A549 (cell line): ENCODE measurements around the gene IGFBP3.

ENCODE experiments used
- CTCF ChIP-seq: fragments of >200 bp; sonication (Bioruptor Twin); formaldehyde crosslinking; IDR thresholded peaks from 3 replicates; pipeline ENCODE4 v1.5.1; 2016
- JUNB ChIP-seq: fragments of >200 bp; sonication (Bioruptor Twin); formaldehyde crosslinking; IDR thresholded peaks from 2 replicates; pipeline ENCODE4 v1.6.1; 2016
- MAFK ChIP-seq: fragments of 450-650 bp; IDR thresholded peaks from 2 replicates; pipeline ENCODE4 v1.6.1; 2014; ENCODE audit not compliant: partially characterized antibody
- NR3C1 ChIP-seq: fragments of >200 bp; sonication (Bioruptor Twin); formaldehyde crosslinking; IDR thresholded peaks from 3 replicates; pipeline ENCODE4 v1.6.1; 2017
- POLR2A ChIP-seq: IDR thresholded peaks from 2 replicates; pipeline ENCODE4 v1.6.1; 2012; ENCODE audit warnings: mild to moderate bottlenecking, low read length
- RCOR1 ChIP-seq: fragments of 150-350 bp; IDR thresholded peaks from 2 replicates; pipeline ENCODE4 v1.6.1; 2014; ENCODE audit warnings: antibody characterized with exemption, low read length, low read depth
- REST ChIP-seq: fragments of 200-600 bp; sonication (generic); IDR thresholded peaks from 2 replicates; pipeline ENCODE4 v1.6.1; 2016; ENCODE audit warnings: antibody characterized with exemption, mild to moderate bottlenecking, moderate library complexity
- TF ChIP-seq, protein P1 (sequence below): fragments of 450-650 bp; IDR thresholded peaks from 2 replicates; pipeline ENCODE4 v1.6.1; 2014; ENCODE audit warnings: antibody characterized with exemption
- TF ChIP-seq, protein P2 (sequence below): fragments of 250-450 bp; sonication (Bioruptor Pico); IDR thresholded peaks from 2 replicates; pipeline ENCODE4 v1.5.0; 2021; ENCODE audit warnings: mild to moderate bottlenecking, moderate library complexity, borderline replicate concordance

DNA sequence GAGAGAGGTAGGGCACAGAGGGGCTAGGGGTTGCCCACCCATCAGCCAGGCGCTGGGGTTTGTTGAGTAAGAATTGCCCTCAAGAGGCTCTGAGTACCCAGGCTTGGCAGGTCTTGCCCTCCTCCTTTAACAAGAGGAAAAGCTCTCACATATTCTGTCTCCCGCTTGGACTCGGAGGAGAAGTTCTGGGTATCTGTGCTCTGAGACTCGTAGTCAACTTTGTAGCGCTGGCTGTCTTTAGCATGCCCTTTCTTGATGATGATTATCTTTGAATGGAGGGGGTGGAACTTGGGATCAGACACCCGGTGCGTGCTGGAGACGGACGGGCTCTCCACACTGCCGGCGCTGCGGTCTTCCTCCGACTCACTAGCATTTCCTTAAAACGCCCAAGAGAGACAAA is 4.0 kb downstream of the IGFBP3 start:
- no peak for TF ChIP-seq CTCF
- TF ChIP-seq NR3C1: no peak
- TF ChIP-seq, protein P1, sequence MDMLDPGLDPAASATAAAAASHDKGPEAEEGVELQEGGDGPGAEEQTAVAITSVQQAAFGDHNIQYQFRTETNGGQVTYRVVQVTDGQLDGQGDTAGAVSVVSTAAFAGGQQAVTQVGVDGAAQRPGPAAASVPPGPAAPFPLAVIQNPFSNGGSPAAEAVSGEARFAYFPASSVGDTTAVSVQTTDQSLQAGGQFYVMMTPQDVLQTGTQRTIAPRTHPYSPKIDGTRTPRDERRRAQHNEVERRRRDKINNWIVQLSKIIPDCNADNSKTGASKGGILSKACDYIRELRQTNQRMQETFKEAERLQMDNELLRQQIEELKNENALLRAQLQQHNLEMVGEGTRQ: no peak
- no peak for TF ChIP-seq JUNB
- no peak for TF ChIP-seq REST
- TF ChIP-seq RCOR1: no peak
- TF ChIP-seq MAFK: no peak
- TF ChIP-seq POLR2A: no peak
- TF ChIP-seq, protein P2, sequence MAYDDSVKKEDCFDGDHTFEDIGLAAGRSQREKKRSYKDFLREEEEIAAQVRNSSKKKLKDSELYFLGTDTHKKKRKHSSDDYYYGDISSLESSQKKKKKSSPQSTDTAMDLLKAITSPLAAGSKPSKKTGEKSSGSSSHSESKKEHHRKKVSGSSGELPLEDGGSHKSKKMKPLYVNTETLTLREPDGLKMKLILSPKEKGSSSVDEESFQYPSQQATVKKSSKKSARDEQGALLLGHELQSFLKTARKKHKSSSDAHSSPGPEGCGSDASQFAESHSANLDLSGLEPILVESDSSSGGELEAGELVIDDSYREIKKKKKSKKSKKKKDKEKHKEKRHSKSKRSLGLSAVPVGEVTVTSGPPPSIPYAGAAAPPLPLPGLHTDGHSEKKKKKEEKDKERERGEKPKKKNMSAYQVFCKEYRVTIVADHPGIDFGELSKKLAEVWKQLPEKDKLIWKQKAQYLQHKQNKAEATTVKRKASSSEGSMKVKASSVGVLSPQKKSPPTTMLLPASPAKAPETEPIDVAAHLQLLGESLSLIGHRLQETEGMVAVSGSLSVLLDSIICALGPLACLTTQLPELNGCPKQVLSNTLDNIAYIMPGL (CRISPR knock-in tag): no peak
